ENCODE results near the gene CCDC61.

CCDC61 gene

GRCh38 chr19:46067691-46068090 lies 72.4 kb downstream of the CCDC61 start:
- Histone ChIP-seq H2AFZ (ENCODE audit: low read depth, low read length) (no peak overlapping the region), H3K27me3 (ENCODE audit: insufficient read depth, low read length, poor library complexity) (peaks cover 40% of the 10 kb centered on the region), H3K36me3 (ENCODE audit: insufficient read depth, low read length) (no peaks in the 10 kb centered on the region), H4K20me1 (ENCODE audit: insufficient read depth, low read length) (no peaks in the 10 kb centered on the region), H3K9me3 (ENCODE audit: insufficient read depth, low read length, severe bottlenecking) (no peaks in the 10 kb centered on the region), H3K27ac (ENCODE audit: low read length) (no peak overlapping the region), H3K4me2 (ENCODE audit: insufficient read depth, low read length) (no peak overlapping the region), H3K9ac (ENCODE audit: low read depth, low read length) (no peak overlapping the region), H3K4me3 (ENCODE audit: low read depth in 1 of 2, low read length in 2 of 2) (no peak overlapping the region), H3K79me2 (ENCODE audit: insufficient read depth, low read length) (no peaks in the 10 kb centered on the region), H3K4me1 (ENCODE audit: insufficient read depth, low read length) (no peaks in the 10 kb centered on the region)
- no peak for ATAC-seq (ENCODE audit: insufficient read depth, low read depth)
- TF ChIP-seq CTCF (IDR thresholded peaks at IDR 0.05; ENCODE audit: borderline replicate concordance, extremely low read depth, low read length, poor library complexity, severe bottlenecking) (no peak), EZH2 (IDR thresholded peaks at IDR 0.05; ENCODE audit: borderline replicate concordance, low read depth, low read length, severe bottlenecking) (no peak)
- DNase-seq = no peak
